ENCODE results near the gene TBRG4.

DNA sequence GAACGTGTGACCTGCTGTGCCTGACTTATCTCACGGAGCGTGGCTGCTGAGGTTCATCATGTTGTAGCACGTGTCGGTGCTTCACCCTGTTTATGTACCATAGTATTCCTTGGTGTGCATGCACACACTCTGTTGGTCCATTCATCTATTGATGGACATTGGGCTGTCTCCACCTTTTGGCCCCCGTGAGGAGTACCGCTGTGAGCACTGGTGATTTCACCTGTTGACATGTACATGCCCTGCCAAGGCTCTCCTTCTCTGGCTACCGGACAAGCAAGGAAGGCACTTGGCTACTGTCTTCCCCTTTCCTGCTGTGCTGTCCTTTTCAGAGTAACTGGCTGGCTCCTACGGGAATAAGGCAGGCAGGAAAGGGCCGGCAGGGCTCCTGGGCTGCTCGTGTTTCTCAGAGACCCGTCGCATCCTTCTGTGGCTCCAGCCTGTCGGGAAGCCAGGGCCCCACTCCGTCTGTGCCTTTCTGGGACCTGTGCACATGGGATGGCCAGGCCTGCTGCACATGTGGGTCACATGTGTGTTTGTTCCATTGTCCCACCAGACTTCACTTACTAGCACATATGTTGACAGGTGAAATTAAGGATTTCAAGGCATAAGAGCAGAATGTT, 17.8 kb upstream of the TBRG4 start:
- TF ChIP-seq SMC3 (conservative IDR thresholded peaks at IDR 0.05; ENCODE audit: poor library complexity) (no peak), POLR2AphosphoS5 (IDR thresholded peaks at IDR 0.05) (no peak), EP300 (conservative IDR thresholded peaks at IDR 0.05; ENCODE audit: poor library complexity, severe bottlenecking) (no peak), EZH2 (IDR thresholded peaks at IDR 0.05; ENCODE audit: borderline replicate concordance, insufficient read depth, low read length, poor library complexity, severe bottlenecking) (no peak), TAF1 (IDR thresholded peaks at IDR 0.05; ENCODE audit: low read depth) (no peak), MXI1 (conservative IDR thresholded peaks at IDR 0.05; ENCODE audit: poor library complexity, severe bottlenecking) (no peak)
- TF ChIP-seq, protein P1, sequence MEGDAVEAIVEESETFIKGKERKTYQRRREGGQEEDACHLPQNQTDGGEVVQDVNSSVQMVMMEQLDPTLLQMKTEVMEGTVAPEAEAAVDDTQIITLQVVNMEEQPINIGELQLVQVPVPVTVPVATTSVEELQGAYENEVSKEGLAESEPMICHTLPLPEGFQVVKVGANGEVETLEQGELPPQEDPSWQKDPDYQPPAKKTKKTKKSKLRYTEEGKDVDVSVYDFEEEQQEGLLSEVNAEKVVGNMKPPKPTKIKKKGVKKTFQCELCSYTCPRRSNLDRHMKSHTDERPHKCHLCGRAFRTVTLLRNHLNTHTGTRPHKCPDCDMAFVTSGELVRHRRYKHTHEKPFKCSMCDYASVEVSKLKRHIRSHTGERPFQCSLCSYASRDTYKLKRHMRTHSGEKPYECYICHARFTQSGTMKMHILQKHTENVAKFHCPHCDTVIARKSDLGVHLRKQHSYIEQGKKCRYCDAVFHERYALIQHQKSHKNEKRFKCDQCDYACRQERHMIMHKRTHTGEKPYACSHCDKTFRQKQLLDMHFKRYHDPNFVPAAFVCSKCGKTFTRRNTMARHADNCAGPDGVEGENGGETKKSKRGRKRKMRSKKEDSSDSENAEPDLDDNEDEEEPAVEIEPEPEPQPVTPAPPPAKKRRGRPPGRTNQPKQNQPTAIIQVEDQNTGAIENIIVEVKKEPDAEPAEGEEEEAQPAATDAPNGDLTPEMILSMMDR (IDR thresholded peaks at IDR 0.05; ENCODE audit: poor library complexity, severe bottlenecking): no peak
- TF ChIP-seq, protein P2, sequence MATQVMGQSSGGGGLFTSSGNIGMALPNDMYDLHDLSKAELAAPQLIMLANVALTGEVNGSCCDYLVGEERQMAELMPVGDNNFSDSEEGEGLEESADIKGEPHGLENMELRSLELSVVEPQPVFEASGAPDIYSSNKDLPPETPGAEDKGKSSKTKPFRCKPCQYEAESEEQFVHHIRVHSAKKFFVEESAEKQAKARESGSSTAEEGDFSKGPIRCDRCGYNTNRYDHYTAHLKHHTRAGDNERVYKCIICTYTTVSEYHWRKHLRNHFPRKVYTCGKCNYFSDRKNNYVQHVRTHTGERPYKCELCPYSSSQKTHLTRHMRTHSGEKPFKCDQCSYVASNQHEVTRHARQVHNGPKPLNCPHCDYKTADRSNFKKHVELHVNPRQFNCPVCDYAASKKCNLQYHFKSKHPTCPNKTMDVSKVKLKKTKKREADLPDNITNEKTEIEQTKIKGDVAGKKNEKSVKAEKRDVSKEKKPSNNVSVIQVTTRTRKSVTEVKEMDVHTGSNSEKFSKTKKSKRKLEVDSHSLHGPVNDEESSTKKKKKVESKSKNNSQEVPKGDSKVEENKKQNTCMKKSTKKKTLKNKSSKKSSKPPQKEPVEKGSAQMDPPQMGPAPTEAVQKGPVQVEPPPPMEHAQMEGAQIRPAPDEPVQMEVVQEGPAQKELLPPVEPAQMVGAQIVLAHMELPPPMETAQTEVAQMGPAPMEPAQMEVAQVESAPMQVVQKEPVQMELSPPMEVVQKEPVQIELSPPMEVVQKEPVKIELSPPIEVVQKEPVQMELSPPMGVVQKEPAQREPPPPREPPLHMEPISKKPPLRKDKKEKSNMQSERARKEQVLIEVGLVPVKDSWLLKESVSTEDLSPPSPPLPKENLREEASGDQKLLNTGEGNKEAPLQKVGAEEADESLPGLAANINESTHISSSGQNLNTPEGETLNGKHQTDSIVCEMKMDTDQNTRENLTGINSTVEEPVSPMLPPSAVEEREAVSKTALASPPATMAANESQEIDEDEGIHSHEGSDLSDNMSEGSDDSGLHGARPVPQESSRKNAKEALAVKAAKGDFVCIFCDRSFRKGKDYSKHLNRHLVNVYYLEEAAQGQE (IDR thresholded peaks at IDR 0.05; ENCODE audit: borderline replicate concordance): no peak
